NCI-H510A (cell line): ENCODE measurements around the gene PLOD1.
"Not testable (repeated sequence)": the region's sequence is repeated elsewhere in the genome, so short reads cannot be mapped to it uniquely, and the experiment has no call there.

Source experiments
- DNase-seq: peaks from one replicate; lab custom pipeline; 2025; lab: John Stamatoyannopoulos, UW

PLOD1 gene

GRCh38 chr1:11934302-11935056 lies at the start of gene PLOD1:
Gene PLOD1 (plus strand): TSS chr1:11934717. CDS start chr1:11934780, 63 bp downstream.
- DNase-seq = peak; percentile 81

- DNase-seq = no peak
Measured at GRCh38 chr1:11885916-11886315, 48.6 kb upstream of the PLOD1 start.

GRCh38 chr1:11886986-11887665 lies 47.4 kb upstream of the PLOD1 start:
- DNase-seq = no peak

- no peak for DNase-seq
Measured at GRCh38 chr1:11887666-11888007, 46.9 kb upstream of the PLOD1 start.

GRCh38 chr1:11888206-11888876 lies 46.2 kb upstream of the PLOD1 start:
- DNase-seq = no peak

- DNase-seq = no peak
Measured at GRCh38 chr1:11888877-11889208, 45.7 kb upstream of the PLOD1 start.

GRCh38 chr1:11891433-11892186 lies 42.9 kb upstream of the PLOD1 start:
- no peak for DNase-seq

GRCh38 chr1:11893907-11894251 lies 40.6 kb upstream of the PLOD1 start:
- peak; percentile 45 for DNase-seq

- DNase-seq = not testable (repeated sequence)
Measured at GRCh38 chr1:11894501-11894900, 40.0 kb upstream of the PLOD1 start.

- no peak for DNase-seq
Measured at GRCh38 chr1:11898086-11898785, 36.3 kb upstream of the PLOD1 start.

GRCh38 chr1:11898831-11899467 lies 35.6 kb upstream of the PLOD1 start:
- DNase-seq = no peak

- DNase-seq = not testable (repeated sequence)
Measured at GRCh38 chr1:11901446-11901845, 33.1 kb upstream of the PLOD1 start.

- DNase-seq = no peak
Measured at GRCh38 chr1:11903210-11903609, 31.3 kb upstream of the PLOD1 start.

- not testable (repeated sequence) for DNase-seq
Measured at GRCh38 chr1:11904156-11904555, 30.4 kb upstream of the PLOD1 start.

GRCh38 chr1:11904978-11905377 lies 29.5 kb upstream of the PLOD1 start:
- no peak for DNase-seq

GRCh38 chr1:11906870-11907269 lies 27.6 kb upstream of the PLOD1 start:
- DNase-seq = no peak

- peak; percentile 97 for DNase-seq
Measured at GRCh38 chr1:11907275-11908094, 27.0 kb upstream of the PLOD1 start.

GRCh38 chr1:11908095-11908675 lies 26.3 kb upstream of the PLOD1 start:
- peak; percentile 97 for DNase-seq

GRCh38 chr1:11910914-11911228 lies 23.6 kb upstream of the PLOD1 start:
- not testable (repeated sequence) for DNase-seq

GRCh38 chr1:11912000-11912399 lies 22.5 kb upstream of the PLOD1 start:
- no peak for DNase-seq
